ELF-1 (cell line): Measurements from ENCODE around the gene LRFN4.

ENCODE experiments used
- DNase-seq: peaks from one replicate; pipeline ENCODE4 v3.0.0-alpha.2; 2016; ENCODE audit warnings: low read depth, low spot score

The LRFN4 gene

DNA sequence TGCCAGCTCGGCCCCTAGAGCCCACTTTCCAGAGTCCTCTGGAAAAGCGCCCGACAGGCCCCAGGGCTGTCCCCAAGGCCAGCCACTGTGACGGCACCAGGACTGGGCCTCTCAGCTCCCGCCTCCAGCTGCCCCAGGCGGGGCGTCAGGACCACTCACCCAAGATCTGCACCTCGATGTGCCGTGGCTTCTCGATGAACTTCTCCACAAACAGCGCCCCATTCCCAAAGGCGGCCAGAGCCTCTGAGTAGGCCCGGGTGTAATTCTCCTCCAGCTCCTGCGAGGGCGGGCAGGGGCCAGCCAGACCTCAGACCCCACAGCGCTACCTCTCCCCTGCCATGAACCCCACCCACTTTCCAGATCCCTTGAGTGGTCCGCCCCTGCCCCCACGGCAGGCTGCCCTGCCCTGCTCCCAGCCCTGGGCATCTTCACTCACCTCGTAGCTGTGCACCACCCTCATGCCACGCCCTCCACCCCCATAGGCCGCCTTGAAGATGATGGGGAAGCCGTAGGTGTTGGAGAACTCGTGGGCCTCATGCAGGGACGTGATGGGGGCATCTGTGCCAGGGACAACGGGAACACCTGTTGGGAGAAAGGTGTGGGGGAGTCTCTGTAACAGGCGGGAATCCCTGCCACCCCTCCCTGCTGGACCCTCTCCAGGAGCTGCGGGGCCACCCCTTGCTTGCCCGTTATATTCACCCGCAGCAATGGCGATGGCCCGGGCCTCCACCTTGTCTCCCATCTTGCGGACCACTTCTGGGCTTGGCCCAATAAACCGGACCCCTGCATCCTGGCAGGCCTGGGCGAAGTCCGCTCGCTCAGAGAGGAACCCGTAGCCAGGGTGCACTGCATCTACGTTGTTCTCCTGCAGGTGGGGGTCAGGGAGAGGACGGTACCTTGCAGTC, 14.0 kb downstream of the LRFN4 start:
- no peak for DNase-seq

DNA sequence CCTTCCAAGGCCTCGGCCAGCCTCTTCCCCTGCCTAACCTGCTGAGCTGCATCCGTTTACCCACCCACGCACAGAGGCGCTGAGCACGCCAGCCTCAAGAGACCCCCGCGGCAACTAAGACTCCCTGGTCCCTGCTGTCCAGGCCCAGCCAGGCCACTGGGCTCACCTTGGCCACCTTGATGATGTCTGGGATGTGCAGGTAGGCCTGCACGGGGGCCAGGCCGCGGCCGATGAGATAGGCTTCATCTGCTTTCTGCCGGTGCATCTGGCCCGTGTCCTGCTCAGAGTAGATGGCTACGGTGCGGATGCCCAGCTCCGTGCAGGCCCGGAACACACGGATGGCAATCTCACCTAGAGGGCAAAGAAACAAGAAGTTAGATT, 14.6 kb downstream of the LRFN4 start:
- no peak for DNase-seq

DNA sequence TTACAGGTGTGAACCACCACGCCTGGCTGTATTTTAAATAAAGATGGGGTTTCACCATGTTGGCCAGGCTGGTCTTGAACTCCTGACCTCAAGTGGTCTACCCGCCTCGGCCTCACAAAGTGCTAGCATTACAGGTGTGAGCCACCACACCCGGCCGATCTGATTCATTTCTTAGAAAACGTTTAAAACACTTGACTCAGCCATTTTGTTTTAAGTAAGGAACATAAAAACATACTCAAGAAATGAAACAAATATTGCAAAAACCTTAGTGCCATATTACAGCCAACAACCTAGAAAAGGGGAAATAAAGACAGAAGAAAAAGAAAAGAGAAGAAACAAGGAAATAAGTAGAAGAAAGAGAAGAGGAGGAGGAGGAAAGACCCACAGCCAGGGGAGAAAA, 17.4 kb downstream of the LRFN4 start:
- DNase-seq, result no peak

DNA sequence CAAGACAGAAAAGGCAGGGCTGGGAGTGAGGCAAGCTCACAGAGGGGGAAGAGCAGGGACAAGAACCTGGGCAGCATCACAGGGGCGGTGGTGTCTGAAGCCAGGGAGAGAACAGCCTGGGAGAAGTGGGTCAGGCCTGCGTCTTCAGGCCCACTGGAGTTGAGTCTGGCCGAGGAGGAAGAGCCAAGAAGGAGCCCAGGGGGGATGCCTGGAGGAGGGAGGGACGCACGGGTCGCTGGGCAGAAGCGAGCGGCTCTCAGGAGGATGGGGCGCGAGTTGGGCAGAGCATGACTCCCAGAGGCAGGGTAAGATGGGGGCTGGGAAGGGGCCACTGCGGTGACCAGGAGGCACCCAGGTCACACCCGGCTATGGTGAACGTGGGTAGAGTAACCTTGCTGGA, 18.5 kb downstream of the LRFN4 start:
- DNase-seq, result no peak

DNA sequence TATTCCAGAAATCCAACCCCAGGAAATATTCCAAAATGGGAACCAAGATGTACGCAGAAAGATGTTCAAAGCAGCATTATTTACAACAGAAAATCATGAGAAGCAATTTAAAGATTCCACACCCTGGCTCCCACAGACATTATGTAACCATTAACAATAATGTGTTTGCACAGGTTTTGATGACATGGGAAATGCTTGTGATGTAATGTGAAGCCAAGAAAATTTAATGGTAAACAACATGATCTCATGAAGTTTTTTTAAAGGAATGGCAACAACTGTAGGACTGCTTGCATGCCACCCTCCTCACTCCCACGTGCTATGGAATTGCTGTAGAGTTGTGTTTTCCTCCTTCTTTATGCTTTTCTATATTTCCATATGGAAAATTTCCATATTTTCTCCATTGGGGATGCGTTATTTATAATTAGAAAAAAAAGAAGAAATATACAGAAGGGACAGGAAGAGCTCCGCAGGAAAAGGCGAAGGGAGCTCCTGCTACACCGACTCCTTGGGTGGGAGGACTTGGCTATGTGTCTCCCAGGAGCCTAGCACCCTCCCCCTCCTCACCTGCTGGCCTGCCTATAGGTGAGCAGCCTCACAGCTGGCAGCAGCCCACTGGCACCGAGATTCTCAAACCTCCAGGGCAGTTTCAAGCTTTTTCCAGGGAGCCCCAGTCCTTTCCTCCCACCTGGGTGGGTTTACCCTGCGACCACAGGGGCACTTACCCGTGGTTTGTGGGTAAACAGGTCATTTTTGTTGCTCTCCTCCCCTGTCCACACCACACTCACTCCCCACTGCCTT, 20.9 kb downstream of the LRFN4 start:
- DNase-seq, result no peak

DNA sequence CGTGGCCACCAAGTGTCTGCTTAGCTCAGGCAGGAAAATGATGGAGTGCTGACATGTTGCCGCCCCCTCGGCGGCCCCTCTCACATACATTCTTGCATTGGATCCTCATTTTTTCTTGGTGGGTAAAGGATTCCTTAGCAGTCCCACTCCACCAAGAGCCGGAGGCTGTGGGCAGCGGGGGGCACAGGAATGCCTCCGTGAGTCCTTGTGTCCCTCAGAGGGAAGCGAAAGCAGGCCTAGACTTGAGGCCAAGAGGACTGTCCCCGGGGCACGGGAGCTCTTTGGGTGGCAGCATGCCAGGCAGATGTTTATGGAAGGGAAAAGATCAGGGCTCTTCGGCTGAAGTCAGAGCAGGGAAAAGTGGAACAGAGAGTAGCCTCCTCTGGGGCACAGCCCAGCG, 21.6 kb downstream of the LRFN4 start:
- DNase-seq, result no peak

DNA sequence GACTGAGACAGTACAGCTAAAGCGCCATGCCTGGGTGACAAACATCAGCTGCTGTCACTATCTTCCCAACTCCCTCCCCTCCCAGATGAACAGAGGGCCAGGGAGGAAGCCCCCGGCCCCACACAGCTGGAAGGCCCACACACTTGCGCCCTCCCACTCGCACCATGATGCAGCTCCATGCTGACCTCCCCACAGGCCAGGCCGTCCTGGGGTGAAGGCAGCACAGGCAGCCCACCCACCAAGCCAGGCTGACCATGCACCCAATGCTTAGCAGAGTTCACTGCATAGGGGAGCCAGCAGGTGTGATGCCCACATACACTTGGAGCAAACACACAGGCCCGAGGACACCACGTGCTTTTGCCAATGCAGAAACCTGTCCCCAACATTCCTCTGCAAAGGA, 22.1 kb downstream of the LRFN4 start:
- DNase-seq, result no peak

DNA sequence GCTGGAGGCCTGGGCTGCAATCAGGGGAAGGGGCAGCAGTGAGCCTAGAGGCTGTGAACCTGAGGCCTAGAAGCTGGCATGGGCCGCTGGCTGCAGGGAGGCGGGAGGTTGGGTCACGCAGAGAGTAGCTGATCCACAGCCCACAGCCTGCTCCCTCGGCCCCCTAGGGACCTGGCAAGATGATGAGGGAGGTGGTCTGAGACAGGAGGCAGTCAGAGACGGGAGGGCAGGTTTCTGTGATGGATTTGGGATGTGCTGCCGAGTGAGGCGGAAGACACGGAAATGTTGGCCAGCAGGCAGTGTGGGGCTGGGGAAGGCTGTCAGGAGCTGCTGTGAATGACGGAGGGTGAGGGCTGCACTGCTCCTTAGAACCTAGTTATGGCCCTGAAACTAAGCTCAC, 22.7 kb downstream of the LRFN4 start:
- DNase-seq, result no peak

DNA sequence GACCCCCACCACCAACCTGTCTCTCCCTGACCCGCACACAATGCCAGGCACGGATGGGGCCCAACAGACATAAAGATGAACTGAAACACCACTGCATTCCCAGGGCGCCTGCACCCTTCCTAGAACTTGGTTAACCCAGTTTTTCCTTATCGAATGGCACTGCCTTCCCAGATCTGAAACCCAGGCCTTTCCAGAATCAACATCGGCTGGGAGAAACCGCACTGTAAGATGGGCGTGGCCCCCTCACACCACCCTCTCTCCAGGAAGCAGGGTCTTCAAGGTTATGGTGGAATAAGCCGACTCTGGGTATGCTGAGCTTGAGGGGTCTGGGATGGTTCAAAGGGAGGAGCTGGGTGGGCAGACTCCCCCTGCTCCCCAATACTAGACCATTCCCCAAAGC, 23.1 kb downstream of the LRFN4 start:
- DNase-seq, result no peak

DNA sequence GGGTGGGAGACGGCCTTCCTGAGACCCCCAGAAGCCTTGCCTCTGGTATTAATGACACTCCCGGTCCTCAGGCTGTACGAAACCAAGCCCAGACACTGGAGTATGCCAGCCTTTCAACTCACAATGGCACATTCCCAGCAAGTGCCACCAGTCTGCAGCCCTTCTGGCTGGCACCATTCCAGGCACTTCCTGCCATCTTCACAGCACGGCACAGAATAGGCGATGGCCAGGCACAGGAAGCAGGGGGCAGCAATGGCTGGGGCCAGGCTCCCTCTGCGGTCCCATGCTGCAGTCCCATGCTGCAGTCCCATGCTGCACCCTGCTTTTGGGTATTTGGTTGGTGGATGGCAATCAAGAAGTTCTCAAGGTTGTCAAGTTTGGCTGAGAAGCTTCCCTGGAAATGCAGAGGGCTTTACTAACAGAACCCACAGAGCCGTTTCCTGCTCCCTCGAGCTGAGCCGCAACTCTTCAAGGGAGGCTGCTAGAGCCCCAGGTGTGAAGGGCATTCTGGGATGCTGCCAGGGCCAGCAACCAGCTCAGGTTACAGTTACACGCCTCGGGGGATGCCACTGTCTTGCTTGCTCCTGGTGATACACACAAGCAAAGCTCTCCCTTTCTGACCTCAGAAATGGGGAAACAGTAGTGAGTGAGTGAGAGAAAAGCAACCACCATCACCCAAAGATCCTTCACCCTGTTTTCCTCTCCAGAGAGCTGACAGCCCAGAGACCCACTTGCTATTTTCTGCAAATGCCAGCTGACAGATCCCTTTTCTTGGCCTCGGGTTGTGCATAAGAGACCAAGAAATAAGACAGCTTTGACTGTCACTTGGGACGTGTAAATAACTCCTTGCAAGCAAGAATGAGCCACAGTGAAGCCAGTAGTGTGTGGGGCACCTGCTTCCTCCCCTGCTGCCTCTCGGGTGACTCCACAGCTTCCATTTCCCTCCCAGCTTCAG, 23.9 kb downstream of the LRFN4 start:
- DNase-seq, result no peak

DNA sequence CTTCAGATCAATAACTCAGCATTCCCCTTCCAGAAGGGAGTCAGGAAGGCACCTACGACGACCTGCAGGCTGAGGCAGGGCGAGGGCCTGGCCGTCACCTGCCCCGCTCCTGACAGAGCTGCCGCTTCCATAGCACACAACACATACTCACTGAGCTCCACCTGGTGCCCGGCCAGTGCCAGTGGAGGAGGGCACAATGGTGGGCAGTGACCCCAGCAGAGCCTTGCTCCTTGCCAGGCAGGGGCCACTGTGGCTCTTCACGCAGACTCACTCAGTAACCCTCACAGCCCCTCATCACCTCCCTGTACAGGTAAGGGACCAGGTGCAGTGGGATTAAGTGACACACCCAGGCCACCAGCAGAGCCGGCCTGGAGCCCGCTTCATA, 24.6 kb downstream of the LRFN4 start:
- DNase-seq, result no peak

DNA sequence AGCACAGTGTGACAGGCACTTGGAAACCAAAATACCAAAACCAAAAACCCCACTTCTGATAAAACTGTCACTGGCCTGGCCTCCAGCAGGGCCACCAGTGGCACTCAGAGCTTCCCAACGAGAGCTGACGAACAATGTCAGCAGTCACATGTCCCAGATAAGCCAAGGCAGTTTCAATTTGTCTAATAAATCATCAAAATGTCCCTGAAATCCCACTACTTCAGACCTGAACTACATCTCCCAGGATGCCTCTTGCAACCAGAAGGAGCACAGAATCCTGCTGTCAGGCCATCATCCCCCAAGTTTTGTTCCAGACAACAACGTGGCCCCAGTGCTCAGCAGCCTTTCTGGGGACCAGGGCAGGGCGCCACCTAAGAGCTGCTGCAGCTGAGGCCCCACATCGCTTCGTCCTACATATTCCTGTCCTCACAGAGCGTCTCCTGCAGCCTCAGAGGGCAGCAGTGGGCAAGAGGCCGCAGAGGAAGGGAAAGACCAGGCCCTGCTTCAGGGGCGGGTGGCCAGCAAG, 25.1 kb downstream of the LRFN4 start:
- no peak for DNase-seq

DNA sequence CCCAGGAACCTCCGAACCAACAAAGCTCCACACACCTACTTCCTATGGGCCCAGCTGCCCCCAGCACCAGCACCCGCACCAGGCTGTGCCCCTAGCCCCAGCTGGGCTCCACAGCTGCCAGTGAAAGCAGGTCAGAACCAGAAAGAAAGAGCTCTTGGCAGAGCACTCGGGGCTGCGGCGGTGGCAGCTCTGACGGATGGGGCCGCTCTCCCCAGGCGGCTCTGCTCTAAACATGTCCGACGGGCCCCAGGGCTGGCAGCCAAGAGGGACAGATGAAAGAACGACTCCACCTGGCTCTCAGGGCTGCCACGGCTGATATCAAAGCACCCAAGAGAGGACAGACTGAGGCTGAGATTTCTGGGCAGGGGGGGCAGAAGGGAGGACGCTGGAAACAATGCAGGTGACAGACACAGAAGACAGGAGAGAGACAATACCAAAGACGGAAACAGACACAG, 25.7 kb downstream of the LRFN4 start:
- DNase-seq, result no peak

DNA sequence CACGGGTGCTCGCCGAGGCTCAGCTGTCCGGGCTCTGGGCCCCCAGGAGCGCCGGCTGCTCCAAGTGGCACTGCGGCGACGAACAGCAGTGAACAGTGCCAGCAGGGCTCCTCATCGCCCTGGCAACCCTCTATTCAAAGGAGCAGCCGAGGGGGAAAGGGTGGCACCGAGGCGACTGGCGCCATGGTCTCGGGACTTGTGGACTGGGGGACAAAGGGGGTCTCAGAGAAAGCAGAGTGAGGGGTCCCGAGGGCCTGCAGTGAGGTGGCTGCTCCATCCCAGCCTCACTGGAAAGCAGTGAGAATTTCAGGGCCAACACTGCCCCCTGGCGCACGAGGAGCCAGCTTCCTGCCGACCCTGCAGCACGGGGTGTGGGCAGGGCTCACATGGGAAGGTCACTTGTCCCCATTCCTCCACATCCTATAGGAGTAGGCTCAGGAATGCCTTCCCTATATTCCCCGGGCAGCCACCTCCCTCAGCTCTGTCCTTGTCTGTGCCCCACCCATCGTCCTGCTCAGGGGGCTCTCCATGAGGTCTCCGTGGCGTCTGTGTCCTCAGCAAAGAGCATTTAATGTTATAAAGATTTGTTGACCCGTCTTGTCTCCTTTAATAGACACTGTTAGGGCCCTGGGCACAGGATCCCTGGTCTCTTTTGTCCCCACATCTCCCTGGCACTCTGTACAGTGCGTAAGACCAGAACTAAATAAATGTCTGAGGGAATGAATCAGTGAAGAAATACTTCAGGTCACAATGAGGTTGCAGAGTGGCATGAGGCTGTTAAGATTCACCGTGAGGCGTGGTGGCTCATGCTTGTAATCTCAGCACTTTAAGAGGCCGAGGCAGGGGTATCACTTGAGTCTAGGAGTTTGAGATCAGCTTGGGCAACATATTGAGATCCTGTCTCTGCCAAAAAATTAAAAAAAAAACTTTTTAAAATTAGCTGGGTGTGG, 26.4 kb downstream of the LRFN4 start:
- peak; percentile 91 for DNase-seq

DNA sequence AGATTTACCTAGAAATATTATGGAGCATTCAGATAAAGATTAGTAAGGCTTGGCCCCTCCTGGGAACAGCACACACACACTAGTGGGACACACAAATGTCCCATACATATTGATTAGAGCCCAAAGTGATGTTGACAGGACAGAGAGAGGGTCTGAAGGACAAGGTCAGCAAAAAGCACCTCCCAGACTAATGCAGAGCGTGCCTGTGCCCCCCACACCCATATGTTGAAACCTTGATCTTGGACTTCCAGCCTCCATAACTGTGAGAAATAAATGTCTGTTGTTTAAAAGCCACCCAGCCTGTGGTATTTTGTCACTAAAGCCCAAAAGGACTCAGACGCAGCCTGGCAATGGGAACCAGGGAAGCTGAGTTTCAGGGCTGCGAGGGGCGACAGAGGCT, 27.6 kb downstream of the LRFN4 start:
- no peak for DNase-seq

DNA sequence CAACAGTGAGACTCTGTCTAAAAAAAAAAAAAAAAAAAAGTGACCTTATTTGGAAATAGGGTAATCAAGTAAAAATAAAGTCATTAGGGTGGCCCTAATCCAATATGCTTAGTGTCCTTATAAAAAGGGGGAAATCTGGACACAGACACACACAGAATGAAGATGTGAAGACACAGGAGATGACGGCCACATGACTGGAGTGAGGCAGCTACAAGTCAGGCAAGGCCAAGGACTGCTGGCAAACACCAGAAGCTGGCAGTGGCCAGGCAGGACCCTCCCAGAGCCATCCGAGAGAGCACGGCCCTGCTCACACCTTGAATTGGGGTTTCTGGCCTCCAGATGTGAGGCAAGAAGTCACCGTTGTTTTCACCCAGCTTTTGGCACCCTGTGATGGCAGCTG, 28.6 kb downstream of the LRFN4 start:
- DNase-seq, result no peak

DNA sequence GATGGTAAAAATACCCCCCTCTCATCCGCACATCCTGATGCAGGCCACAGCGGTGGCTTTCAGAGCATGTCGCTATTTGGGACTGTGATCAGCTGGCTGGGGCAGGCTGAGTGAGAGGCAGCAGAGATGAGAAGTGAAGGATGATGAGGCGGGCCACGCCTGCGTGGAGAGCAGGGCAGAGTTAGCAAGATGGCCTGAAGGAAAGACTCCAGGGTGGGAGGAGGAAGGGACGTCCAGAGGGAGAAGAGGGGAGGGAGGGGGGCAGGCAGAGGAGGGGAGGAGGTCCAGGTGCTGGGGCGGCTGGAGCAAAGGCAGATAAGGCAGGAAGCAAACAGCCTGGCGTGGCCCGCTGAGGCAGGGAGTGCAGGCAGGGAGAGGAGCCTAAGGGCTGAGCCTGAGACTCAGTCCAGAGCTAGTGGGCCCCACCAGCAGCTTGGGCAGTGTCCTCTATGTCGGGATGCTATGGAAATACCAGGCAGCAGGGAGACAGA, 29.1 kb downstream of the LRFN4 start:
- DNase-seq, result peak; percentile 37

DNA sequence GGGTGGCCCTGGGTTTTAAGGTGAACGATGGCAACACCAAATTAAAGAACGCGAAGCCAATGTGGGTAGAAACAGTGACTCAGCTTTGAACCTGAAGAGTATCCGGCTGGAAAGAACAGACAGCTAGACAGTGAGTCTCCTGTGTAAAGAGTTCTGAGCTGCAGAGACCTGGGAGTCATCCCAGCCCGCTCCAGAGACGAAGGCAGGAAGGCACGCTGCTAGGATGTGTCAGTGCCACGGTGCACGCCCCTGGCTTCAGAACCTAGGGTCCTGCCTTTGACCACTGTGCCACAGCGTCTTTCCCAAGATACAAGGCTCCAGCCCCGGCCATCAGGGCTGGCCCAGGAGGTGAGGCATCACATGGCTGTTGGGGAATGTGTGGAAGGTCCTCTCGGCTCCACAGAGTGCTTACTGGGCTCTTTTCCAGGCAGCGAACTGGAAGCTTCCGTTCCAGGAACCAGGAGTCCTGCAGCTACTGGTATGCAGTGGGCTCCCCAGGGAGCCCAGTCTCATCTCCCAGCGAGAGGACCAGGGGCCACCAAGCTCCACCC, 29.9 kb downstream of the LRFN4 start:
- no peak for DNase-seq

DNA sequence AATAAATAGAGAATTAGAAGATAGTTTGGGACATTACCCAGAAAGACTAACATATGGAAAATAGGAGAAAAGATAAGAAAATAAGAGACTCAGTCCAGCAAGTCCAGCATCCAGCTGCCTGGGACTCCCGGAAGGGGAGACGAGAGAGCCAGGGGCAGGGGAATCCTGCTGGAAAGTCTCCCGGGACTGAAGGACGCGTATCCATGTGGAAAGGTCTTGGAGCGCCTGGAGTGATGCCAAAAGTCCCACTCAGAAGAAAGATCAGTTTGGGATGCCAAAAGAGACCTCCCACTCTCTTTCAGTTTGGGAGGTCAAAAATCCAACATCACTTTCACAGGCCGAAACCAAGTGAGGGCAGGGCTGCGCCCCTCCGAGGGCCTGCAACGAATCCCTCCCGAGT, 30.7 kb downstream of the LRFN4 start:
- DNase-seq, result no peak

DNA sequence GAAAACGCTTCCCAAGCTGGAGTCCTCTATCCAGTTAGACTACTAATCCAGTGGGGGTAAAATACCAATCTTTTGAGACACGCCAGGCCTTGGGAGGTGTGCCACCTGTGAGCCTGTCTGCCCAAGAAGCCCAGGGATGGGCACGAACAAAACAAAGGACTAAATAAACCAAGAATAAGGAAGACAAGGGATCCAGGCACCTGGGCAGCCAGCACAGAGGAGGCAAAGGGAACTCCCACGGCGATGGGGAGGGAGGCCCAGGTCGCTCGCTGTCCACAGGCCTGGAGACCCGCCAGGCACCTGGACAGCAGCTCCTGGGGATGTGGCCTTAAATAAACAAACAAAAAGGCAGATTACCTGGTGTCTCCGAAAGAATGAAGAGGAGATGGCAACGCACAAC, 31.4 kb downstream of the LRFN4 start:
- DNase-seq, result no peak
